PC-9 (cell line): ENCODE results near the gene PEX14.

Source experiments
- CTCF ChIP-seq: fragments of 200-600 bp; sonication (generic); conservative IDR thresholded peaks from 2 replicates; pipeline ENCODE4 v1.6.1; 2017; ENCODE audit warnings: mixed run types, antibody characterized with exemption, mild to moderate bottlenecking, moderate library complexity
- EZH2 ChIP-seq: fragments of 200-600 bp; sonication (generic); IDR thresholded peaks from 2 replicates; pipeline ENCODE4 v1.8.0; 2017; ENCODE audit warnings: antibody characterized with exemption, low read depth

GRCh38 chr1:10516925-10517676 is 42.4 kb downstream of the PEX14 start:
- TF ChIP-seq EZH2 = no peak
- no peak for TF ChIP-seq CTCF
